ENCODE results near the gene CCDC141. TPM values are rescaled to one million over a fixed set of nuclear protein-coding genes. Genes with fewer than 3 reads are reported as not detected.
"Not testable (repeated sequence)": the region's sequence is repeated elsewhere in the genome, so short reads cannot be mapped to it uniquely, and the experiment has no call there.

The CCDC141 gene, protein sequence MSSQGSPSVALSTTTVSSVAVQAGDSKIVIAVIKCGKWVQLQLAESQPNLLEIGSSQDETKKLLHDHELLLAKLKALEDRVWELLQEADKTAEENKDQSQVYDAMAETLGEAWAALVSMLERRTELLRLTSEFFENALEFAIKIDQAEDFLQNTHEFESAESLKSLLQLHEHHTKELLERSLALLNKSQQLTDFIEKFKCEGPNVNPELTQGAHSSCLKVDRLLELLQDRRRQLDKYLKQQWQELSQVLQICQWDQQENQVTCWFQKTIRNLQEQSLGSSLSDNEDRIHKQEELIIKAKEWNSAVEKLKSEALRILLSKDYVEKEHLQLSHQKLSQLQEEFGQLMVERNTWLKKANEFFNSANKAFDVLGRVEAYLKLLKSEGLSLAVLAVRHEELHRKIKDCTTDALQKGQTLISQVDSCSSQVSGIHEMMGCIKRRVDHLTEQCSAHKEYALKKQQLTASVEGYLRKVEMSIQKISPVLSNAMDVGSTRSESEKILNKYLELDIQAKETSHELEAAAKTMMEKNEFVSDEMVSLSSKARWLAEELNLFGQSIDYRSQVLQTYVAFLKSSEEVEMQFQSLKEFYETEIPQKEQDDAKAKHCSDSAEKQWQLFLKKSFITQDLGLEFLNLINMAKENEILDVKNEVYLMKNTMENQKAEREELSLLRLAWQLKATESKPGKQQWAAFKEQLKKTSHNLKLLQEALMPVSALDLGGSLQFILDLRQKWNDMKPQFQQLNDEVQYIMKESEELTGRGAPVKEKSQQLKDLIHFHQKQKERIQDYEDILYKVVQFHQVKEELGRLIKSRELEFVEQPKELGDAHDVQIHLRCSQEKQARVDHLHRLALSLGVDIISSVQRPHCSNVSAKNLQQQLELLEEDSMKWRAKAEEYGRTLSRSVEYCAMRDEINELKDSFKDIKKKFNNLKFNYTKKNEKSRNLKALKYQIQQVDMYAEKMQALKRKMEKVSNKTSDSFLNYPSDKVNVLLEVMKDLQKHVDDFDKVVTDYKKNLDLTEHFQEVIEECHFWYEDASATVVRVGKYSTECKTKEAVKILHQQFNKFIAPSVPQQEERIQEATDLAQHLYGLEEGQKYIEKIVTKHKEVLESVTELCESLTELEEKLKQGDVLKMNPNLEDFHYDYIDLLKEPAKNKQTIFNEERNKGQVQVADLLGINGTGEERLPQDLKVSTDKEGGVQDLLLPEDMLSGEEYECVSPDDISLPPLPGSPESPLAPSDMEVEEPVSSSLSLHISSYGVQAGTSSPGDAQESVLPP (N-terminal part only)
- total RNA-seq = not detected in 2 replicates

DNA sequence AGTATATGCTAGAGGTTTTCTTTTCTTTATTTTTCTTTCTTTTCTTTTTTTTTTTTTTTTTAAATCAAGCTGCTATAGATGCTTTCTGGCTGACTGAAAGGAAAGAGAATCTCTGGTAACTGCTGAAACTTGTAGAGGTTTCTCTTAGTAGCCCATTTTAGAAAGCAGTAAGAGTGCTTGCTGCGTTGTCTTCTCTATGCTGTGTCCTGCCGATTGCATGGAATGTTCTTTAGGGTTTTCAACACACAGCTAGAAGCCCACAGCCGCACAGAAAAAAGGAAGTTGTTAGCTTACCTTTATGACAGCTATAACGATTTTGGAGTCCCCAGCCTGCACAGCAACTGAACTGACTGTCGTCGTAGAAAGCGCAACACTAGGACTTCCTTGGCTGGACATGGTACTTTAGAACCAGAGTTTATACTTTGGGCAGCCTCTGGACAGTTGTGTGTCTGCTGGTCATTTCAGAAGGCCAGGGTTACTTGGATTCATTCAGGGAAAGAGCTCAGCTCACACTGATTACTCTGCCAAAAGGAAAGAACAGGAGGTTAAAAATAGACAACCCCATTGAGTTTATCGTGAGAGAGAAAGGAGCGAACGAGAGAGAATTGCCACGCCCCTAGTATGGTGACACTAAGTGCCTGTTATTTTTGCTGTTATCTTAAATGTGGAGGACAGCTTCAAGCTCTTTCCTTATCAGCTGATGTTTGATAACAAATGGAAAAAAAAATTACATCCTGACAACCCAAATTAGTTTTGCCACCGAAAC lies at the start of gene CCDC141:
TSS of gene CCDC141 (minus strand) at position 592 of the 766 bp plus-strand sequence. CDS start at position 396, 196 bp downstream.
- Histone ChIP-seq H3K4me3 (ENCODE audit: low read depth, low read length) (no peak within 1 kb of the TSS), H3K36me3 (ENCODE audit: control insufficient read depth, insufficient read depth, low read length) (no peaks in the 10 kb centered on the region), H3K27me3 (ENCODE audit: control insufficient read depth, insufficient read depth, low read length) (no peaks in the 10 kb centered on the region)
- DNase-seq (ENCODE audit: low read depth) = no peak
- TF ChIP-seq, protein P1, sequence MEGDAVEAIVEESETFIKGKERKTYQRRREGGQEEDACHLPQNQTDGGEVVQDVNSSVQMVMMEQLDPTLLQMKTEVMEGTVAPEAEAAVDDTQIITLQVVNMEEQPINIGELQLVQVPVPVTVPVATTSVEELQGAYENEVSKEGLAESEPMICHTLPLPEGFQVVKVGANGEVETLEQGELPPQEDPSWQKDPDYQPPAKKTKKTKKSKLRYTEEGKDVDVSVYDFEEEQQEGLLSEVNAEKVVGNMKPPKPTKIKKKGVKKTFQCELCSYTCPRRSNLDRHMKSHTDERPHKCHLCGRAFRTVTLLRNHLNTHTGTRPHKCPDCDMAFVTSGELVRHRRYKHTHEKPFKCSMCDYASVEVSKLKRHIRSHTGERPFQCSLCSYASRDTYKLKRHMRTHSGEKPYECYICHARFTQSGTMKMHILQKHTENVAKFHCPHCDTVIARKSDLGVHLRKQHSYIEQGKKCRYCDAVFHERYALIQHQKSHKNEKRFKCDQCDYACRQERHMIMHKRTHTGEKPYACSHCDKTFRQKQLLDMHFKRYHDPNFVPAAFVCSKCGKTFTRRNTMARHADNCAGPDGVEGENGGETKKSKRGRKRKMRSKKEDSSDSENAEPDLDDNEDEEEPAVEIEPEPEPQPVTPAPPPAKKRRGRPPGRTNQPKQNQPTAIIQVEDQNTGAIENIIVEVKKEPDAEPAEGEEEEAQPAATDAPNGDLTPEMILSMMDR (IDR thresholded peaks at IDR 0.05; ENCODE audit: insufficient read depth, low read length, poor library complexity, severe bottlenecking) = no peak

DNA sequence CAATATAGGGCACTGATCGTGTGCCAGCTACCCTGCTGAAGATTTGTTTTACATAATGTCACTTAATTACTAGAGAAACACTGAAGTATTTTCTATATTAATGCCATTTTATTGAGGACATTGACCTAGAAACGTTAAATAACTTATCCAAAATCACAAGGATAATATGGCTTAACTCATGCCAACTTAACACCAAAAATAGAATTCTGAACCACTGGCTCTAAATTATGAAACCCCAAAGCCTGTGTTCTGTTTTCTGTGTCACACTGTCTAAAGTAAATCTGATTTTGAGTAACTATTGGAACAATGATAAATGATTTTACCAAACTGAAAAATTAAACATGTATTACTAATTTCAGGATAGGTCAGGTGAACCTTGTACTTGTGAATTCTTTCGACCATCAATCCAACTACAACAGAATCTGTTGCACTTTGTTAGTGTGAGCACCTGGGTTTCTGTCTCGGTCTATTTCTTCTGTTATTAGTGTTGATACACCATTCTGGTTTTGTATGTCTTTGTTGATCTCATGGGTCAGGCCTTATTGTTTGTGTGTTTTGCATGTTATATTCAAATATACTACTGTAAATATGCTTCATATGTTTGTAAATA lies 48.2 kb upstream of the CCDC141 start:
- Histone ChIP-seq H3K27me3 (ENCODE audit: control insufficient read depth, insufficient read depth, low read length) (no peaks in the 10 kb centered on the region), H3K36me3 (ENCODE audit: control insufficient read depth, insufficient read depth, low read length) (no peaks in the 10 kb centered on the region), H3K4me3 (ENCODE audit: low read depth, low read length) (no peak overlapping the region)
- DNase-seq (ENCODE audit: low read depth) = no peak
- TF ChIP-seq, protein P1 (IDR thresholded peaks at IDR 0.05; ENCODE audit: insufficient read depth, low read length, poor library complexity, severe bottlenecking) = no peak

DNA sequence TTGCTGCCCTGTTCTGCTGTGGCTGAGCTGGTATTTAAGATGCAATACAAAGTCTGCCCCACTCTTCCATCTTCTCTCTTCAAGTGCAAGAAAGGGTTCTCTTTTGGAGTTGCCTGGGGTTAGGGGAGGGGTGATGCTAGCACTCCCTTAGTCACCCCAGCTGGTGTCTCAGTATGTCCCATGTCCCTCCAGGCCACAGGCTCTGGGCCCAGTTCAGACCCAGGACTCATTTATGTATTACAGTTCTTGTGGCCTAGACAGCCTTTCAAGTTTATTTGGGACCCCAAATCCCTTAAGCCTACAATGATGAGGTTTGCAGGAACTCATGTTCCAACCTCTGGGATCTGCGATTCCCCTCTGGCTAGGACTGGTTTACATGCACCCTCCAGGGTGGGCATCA lies 47.2 kb upstream of the CCDC141 start:
- Histone ChIP-seq H3K4me3 (ENCODE audit: low read depth, low read length) (no peak overlapping the region), H3K36me3 (ENCODE audit: control insufficient read depth, insufficient read depth, low read length) (no peaks in the 10 kb centered on the region), H3K27me3 (ENCODE audit: control insufficient read depth, insufficient read depth, low read length) (no peaks in the 10 kb centered on the region)
- no peak for DNase-seq (ENCODE audit: low read depth)
- TF ChIP-seq, protein P1 (IDR thresholded peaks at IDR 0.05; ENCODE audit: insufficient read depth, low read length, poor library complexity, severe bottlenecking) = no peak

DNA sequence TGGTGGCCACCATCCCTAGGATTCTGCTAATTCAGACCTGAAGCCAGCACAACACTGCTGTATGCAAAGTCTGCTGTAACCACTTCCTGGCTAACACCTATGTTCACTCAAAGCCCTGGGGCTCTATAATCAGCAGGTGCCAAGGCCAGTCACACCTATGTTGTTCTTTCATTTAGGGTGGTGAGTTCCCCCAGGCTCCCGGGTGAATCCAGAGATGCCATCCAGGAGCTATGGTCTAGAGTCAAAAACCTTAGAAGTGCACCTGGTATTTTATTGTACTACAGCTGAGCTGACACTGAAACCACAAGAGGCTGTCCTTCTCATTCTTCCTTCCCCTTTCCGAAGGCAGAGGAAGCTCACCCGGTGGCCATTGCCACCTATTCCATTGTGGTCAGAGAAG lies 46.2 kb upstream of the CCDC141 start:
- no peaks in the 10 kb centered on the region for H3K27me3 ChIP-seq (ENCODE audit: control insufficient read depth, insufficient read depth, low read length)
- no peaks in the 10 kb centered on the region for H3K36me3 ChIP-seq (ENCODE audit: control insufficient read depth, insufficient read depth, low read length)
- no peak for DNase-seq (ENCODE audit: low read depth)
- no peak overlapping the region for H3K4me3 ChIP-seq (ENCODE audit: low read depth, low read length)
- TF ChIP-seq, protein P1 (IDR thresholded peaks at IDR 0.05; ENCODE audit: insufficient read depth, low read length, poor library complexity, severe bottlenecking) = no peak

DNA sequence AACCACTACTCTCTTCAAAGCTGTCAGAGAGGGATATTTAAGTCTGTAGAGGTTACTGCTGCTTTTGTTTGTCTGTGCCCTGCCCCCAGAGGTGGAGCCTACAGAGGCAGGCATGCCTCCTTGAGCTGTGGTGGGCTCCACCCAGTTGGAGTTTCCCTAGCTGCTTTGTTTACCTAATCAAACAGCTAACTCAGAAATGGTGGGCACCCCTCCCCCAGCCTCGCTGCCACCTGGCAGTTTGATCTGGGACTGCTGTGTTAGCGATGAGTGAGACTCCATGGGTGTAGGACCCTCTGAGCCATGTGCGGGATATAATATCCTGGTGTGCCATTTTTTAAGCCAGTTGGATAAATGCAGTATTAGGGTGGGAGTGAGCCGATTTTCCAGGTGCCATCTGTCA lies 43.0 kb upstream of the CCDC141 start:
- not testable (repeated sequence) for DNase-seq (ENCODE audit: low read depth); H3K36me3 ChIP-seq (ENCODE audit: control insufficient read depth, insufficient read depth, low read length); H3K4me3 ChIP-seq (ENCODE audit: low read depth, low read length); H3K27me3 ChIP-seq (ENCODE audit: control insufficient read depth, insufficient read depth, low read length)

Data from kidney epithelial cell (primary cell).